Activated CD4-positive, CD25-positive, alpha-beta regulatory T cell treated with anti-CD3 and anti-CD28 coated beads, Interleukin-2, amount 50 U/mL, for 72 hours (primary cell): Measurements from ENCODE around the gene PARVB.
"Not testable (repeated sequence)": the region's sequence is repeated elsewhere in the genome, so short reads cannot be mapped to it uniquely, and the experiment has no call there.

Experiments used
- DNase-seq: peaks from one replicate; pipeline ENCODE4 v3.0.0; 2021

PARVB gene

GRCh38 chr22:44029069-44029468 is 5.0 kb downstream of the PARVB start:
- no peak for DNase-seq

- no peak for DNase-seq
These were observed 6.1 kb downstream of the PARVB start for GRCh38 chr22:44030051-44030701.

GRCh38 chr22:44030702-44031082 is 6.6 kb downstream of the PARVB start:
- DNase-seq, result no peak

GRCh38 chr22:44031158-44031952 is 7.3 kb downstream of the PARVB start:
- DNase-seq, result no peak

- DNase-seq, result no peak
These were observed 8.1 kb downstream of the PARVB start for GRCh38 chr22:44032126-44032730.

GRCh38 chr22:44033287-44033686 is 9.2 kb downstream of the PARVB start:
- no peak for DNase-seq

GRCh38 chr22:44033694-44034093 is 9.6 kb downstream of the PARVB start:
- DNase-seq, result no peak

- no peak for DNase-seq
These were observed 13.6 kb downstream of the PARVB start for GRCh38 chr22:44037519-44038375.

GRCh38 chr22:44039566-44040171 is 15.6 kb downstream of the PARVB start:
- DNase-seq, result no peak

GRCh38 chr22:44042249-44043218 is 18.4 kb downstream of the PARVB start:
- DNase-seq, result no peak

GRCh38 chr22:44045145-44045544 is 21.0 kb downstream of the PARVB start:
- DNase-seq, result no peak

GRCh38 chr22:44046485-44047141 is 22.5 kb downstream of the PARVB start:
- no peak for DNase-seq

GRCh38 chr22:44047891-44048301 is 23.8 kb downstream of the PARVB start:
- no peak for DNase-seq

GRCh38 chr22:44049486-44050231 is 25.6 kb downstream of the PARVB start:
- no peak for DNase-seq

- DNase-seq, result no peak
These were observed 26.8 kb downstream of the PARVB start for GRCh38 chr22:44050766-44051355.

- no peak for DNase-seq
These were observed 27.3 kb downstream of the PARVB start for GRCh38 chr22:44051358-44051757.

- DNase-seq, result no peak
These were observed 27.9 kb downstream of the PARVB start for GRCh38 chr22:44051961-44052360.

GRCh38 chr22:44055805-44056204 is 31.7 kb downstream of the PARVB start:
- DNase-seq, result no peak

GRCh38 chr22:44056649-44057048 is 32.5 kb downstream of the PARVB start:
- not testable (repeated sequence) for DNase-seq
